Upper lobe of left lung (tissue), 4 donors: ENCODE data around the gene PIP5K1C.

Experiments
- EP300 ChIP-seq, 4 donors: sonication (generic); formaldehyde crosslinking; IDR thresholded peaks; one replicate each; pipeline ENCODE4 v1.5.1; 2017; ENCODE audit warnings: antibody characterized with exemption in 4 of 4, control low read depth in 2 of 4
- POLR2A ChIP-seq, 4 donors: fragments of 450-650 bp; IDR thresholded peaks; one replicate each; pipeline ENCODE4 v1.5.1; 2016 to 2017; ENCODE audit warnings: antibody characterized with exemption in 4 of 4, mild to moderate bottlenecking in 2 of 4
- POLR2AphosphoS5 ChIP-seq, 2 donors: sonication (generic); formaldehyde crosslinking; IDR thresholded peaks; one replicate each; pipeline ENCODE4 v1.5.1; 2017; ENCODE audit warnings: antibody characterized with exemption in 2 of 2
- TF ChIP-seq, protein P1 (sequence below), 6 experiments: fragments of 450-650 bp in 4 of 6; fragments of 200-600 bp in 2 of 6; sonication (generic) in 2 of 6; IDR thresholded peaks; one replicate each; pipeline ENCODE4 v1.5.1; 2016 to 2019; ENCODE audit warnings: antibody characterized with exemption in 6 of 6

GRCh38 chr19:3599776-3600187 lies 100.5 kb downstream of the PIP5K1C start:
- TF ChIP-seq POLR2A (IDR thresholded peaks at IDR 0.05) = no peak
- TF ChIP-seq EP300 (IDR thresholded peaks at IDR 0.05) = no peak
- TF ChIP-seq, protein P1, sequence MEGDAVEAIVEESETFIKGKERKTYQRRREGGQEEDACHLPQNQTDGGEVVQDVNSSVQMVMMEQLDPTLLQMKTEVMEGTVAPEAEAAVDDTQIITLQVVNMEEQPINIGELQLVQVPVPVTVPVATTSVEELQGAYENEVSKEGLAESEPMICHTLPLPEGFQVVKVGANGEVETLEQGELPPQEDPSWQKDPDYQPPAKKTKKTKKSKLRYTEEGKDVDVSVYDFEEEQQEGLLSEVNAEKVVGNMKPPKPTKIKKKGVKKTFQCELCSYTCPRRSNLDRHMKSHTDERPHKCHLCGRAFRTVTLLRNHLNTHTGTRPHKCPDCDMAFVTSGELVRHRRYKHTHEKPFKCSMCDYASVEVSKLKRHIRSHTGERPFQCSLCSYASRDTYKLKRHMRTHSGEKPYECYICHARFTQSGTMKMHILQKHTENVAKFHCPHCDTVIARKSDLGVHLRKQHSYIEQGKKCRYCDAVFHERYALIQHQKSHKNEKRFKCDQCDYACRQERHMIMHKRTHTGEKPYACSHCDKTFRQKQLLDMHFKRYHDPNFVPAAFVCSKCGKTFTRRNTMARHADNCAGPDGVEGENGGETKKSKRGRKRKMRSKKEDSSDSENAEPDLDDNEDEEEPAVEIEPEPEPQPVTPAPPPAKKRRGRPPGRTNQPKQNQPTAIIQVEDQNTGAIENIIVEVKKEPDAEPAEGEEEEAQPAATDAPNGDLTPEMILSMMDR (IDR thresholded peaks at IDR 0.05) = no peak
- no peak for TF ChIP-seq POLR2AphosphoS5 (IDR thresholded peaks at IDR 0.05)
